H54 (cell line): Measurements from ENCODE around the gene USH2A.

Source experiments
- DNase-seq: peaks from one replicate; pipeline ENCODE4 v3.0.0; 2011; ENCODE audit warnings: low spot score, mixed read lengths; ENCODE audit not compliant: insufficient read length
- FAIRE-seq: peaks from 3 replicates; lab custom pipeline; 2011; peaks lifted over from hg19 to GRCh38; lab: Jason Lieb, UNC
- POLR2A ChIP-seq: IDR thresholded peaks from 2 replicates; pipeline ENCODE4 v1.6.1; 2011; ENCODE audit warnings: low read depth, mild to moderate bottlenecking, low read length

The USH2A gene

GRCh38 chr1:215717677-215718426 lies 705.4 kb downstream of the USH2A start:
- no peak for FAIRE-seq
- no peak for DNase-seq
- TF ChIP-seq POLR2A: no peak

GRCh38 chr1:215710899-215711225 lies 712.4 kb downstream of the USH2A start:
- TF ChIP-seq POLR2A: no peak
- DNase-seq (no peak), FAIRE-seq (no peak)

GRCh38 chr1:215710036-215710898 lies 713.0 kb downstream of the USH2A start:
- peak; percentile 89 for FAIRE-seq
- TF ChIP-seq POLR2A: no peak
- DNase-seq: peak; percentile 40

- DNase-seq: no peak
- no peak for TF ChIP-seq POLR2A
These were observed 719.0 kb downstream of the USH2A start for GRCh38 chr1:215704089-215704860.

GRCh38 chr1:215682232-215682631 lies 741.0 kb downstream of the USH2A start:
- DNase-seq: no peak
- FAIRE-seq: no peak

More at GRCh38 chr1:215704089-215704860, 719.0 kb downstream of the USH2A start:
- FAIRE-seq: peak; percentile 33

GRCh38 chr1:215681041-215681440 lies 742.2 kb downstream of the USH2A start:
- no peak for TF ChIP-seq POLR2A
- DNase-seq (no peak), FAIRE-seq (no peak)

More at GRCh38 chr1:215682232-215682631, 741.0 kb downstream of the USH2A start:
- TF ChIP-seq POLR2A: no peak

- FAIRE-seq (no peak), DNase-seq (no peak)
- no peak for TF ChIP-seq POLR2A
These were observed 744.0 kb downstream of the USH2A start for GRCh38 chr1:215679231-215679630.

GRCh38 chr1:215677112-215677511 lies 746.1 kb downstream of the USH2A start:
- DNase-seq: no peak
- no peak for FAIRE-seq
- no peak for TF ChIP-seq POLR2A

GRCh38 chr1:215673943-215674342 lies 749.3 kb downstream of the USH2A start:
- no peak for TF ChIP-seq POLR2A
- FAIRE-seq (no peak), DNase-seq (no peak)

GRCh38 chr1:215672482-215672881 lies 750.8 kb downstream of the USH2A start:
- TF ChIP-seq POLR2A: no peak
- FAIRE-seq (no peak), DNase-seq (no peak)

GRCh38 chr1:215669806-215670491 lies 753.3 kb downstream of the USH2A start:
- no peak for TF ChIP-seq POLR2A
- FAIRE-seq (no peak), DNase-seq (no peak)

- FAIRE-seq: no peak
- no peak for TF ChIP-seq POLR2A
- DNase-seq: no peak
These were observed 755.5 kb downstream of the USH2A start for GRCh38 chr1:215667761-215668160.

- peak; percentile 19 for DNase-seq
- no peak for FAIRE-seq
- no peak for TF ChIP-seq POLR2A
These were observed 758.0 kb downstream of the USH2A start for GRCh38 chr1:215665215-215665614.
